ENCODE data around the gene RPL23.

DNA sequence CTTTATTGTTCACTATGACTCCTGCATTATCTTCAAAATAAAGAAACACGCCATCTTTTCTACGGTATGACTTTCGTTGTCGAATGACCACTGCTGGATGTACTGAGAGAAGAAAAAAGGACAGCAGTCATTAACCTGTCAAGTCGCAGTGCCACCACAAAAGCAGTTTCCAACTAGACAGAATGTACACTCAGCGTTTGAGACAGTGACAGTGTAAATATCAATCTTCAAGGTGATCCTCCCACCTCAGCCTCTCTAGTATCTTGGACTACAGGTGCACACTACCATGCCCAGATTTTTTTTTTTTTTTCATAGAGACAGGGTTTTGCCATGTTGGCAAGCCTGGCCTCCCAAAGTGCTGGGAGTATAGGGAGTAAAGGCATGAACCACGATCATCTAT is 3.1 kb downstream of the RPL23 start:
- TF ChIP-seq EZH2 (IDR thresholded peaks at IDR 0.05; ENCODE audit: borderline replicate concordance) (no peak), CTCF (IDR thresholded peaks at IDR 0.05; ENCODE audit: poor library complexity) (no peak), EZH2phosphoT487 (IDR thresholded peaks at IDR 0.05; ENCODE audit: low read depth, severe bottlenecking, unreplicated experiment) (no peak)

Measured in hepatocyte (in vitro differentiated cells).